ENCODE results near the gene SLC12A8.

The SLC12A8 gene

DNA sequence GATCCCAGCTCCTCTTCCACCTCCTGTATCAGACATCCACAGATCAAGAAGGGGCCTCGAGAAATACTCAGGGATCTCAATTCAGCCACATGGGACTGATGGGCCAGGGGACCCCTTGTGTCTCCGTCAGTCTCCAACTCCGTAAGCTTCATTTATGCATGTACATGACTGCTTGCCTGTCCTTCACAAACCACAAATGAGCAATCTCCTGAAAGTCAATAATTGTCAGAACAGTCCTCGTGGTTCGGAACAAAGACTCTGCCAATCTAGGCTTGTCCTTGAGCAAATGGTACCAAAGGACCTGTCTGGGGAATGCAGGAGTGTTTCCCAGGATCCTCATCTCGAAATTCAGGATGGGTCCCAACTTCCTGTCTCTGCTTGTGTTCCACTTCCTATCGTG is 20.8 kb downstream of the SLC12A8 start:
- no peak for TF ChIP-seq CTCF (IDR thresholded peaks at IDR 0.05; ENCODE audit: borderline replicate concordance, control extremely low read depth, extremely low read depth, insufficient read depth, missing control alignments)
- no peak for DNase-seq (ENCODE audit: low spot score)
- in situ Hi-C loops (cut with MboI; ENCODE audit: low sequenced_read_pairs, unreplicated experiment), result no loop called here

DNA sequence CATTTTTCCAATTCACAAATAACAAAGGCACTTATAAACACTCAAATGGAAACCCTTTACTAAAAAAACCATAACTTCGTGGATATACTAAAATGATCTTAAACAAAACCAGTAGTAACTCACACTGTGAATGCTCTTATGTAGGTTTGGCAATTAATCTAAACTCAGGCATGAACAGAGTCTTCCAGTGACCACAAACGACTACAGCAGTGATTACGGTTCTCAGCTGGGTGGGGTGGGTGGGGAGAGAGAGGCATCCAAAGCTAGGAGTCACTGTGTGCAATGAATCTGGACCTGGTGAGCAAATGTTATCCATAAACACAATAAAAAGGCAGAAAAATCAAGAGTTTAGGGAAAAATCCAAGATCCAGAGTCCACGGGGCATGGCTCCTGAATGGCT is 21.3 kb downstream of the SLC12A8 start:
- no peak for DNase-seq (ENCODE audit: low spot score)
- TF ChIP-seq CTCF (IDR thresholded peaks at IDR 0.05; ENCODE audit: borderline replicate concordance, control extremely low read depth, extremely low read depth, insufficient read depth, missing control alignments), result no peak
- in situ Hi-C loops (cut with MboI; ENCODE audit: low sequenced_read_pairs, unreplicated experiment), result no loop called here

- in situ Hi-C loops (cut with MboI; ENCODE audit: low sequenced_read_pairs, unreplicated experiment), result no loop called here
- no peak for DNase-seq (ENCODE audit: low spot score)
- no peak for TF ChIP-seq CTCF (IDR thresholded peaks at IDR 0.05; ENCODE audit: borderline replicate concordance, control extremely low read depth, extremely low read depth, insufficient read depth, missing control alignments)
Observed at GRCh38 chr3:125190786-125191185, 21.8 kb downstream of the SLC12A8 start.

GRCh38 chr3:125189378-125190165 is 23.0 kb downstream of the SLC12A8 start:
- in situ Hi-C loops (cut with MboI; ENCODE audit: low sequenced_read_pairs, unreplicated experiment), result no loop called here
- DNase-seq (ENCODE audit: low spot score), result no peak

GRCh38 chr3:125188955-125189354 is 23.6 kb downstream of the SLC12A8 start:
- no peak for TF ChIP-seq CTCF (IDR thresholded peaks at IDR 0.05; ENCODE audit: borderline replicate concordance, control extremely low read depth, extremely low read depth, insufficient read depth, missing control alignments)
- no peak for DNase-seq (ENCODE audit: low spot score)
- in situ Hi-C loops (cut with MboI; ENCODE audit: low sequenced_read_pairs, unreplicated experiment), result no loop called here

More at GRCh38 chr3:125189378-125190165, 23.0 kb downstream of the SLC12A8 start:
- no peak for TF ChIP-seq CTCF (IDR thresholded peaks at IDR 0.05; ENCODE audit: borderline replicate concordance, control extremely low read depth, extremely low read depth, insufficient read depth, missing control alignments)

DNA sequence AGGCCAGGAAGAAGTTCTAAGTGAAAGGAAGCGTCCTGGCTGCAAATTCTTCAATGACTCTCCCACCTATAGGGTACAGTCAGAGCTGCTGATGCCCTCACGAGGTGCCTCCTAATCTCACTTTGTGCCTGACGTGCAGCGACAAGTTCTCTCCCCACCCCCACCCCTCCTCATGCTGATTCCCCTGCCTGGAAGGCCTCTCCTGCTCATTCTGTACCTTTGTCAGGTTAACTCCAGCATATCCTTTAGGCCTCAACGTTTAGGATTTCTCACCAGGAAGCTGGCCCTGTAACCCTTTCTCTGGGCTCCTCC is 25.0 kb downstream of the SLC12A8 start:
- no peak for TF ChIP-seq CTCF (IDR thresholded peaks at IDR 0.05; ENCODE audit: borderline replicate concordance, control extremely low read depth, extremely low read depth, insufficient read depth, missing control alignments)
- DNase-seq (ENCODE audit: low spot score), result no peak
- in situ Hi-C loops (cut with MboI; ENCODE audit: low sequenced_read_pairs, unreplicated experiment), result no loop called here
